SK-N-SH (cell line): ENCODE results near the gene GPC5.

Experiments
- CTCF ChIP-seq: fragments of 200-600 bp; sonication (generic); IDR thresholded peaks from 2 replicates; pipeline ENCODE4 v1.6.1; 2017; ENCODE audit warnings: antibody characterized with exemption, mild to moderate bottlenecking, moderate library complexity
- EZH2phosphoT487 ChIP-seq: fragments of 200-600 bp; sonication (generic); IDR thresholded peaks from 2 replicates; pipeline ENCODE4 v1.6.1; 2017; ENCODE audit warnings: low read depth, mixed run types, mild to moderate bottlenecking, antibody characterized with exemption, moderate library complexity, borderline replicate concordance
- GABPA ChIP-seq: IDR thresholded peaks from 2 replicates; pipeline ENCODE4 v1.4.0; 2012; ENCODE audit warnings: low read depth, mild to moderate bottlenecking
- MAX ChIP-seq: IDR thresholded peaks from 2 replicates; pipeline ENCODE4 v1.4.0; 2012; ENCODE audit warnings: low read depth
- NFIC ChIP-seq: IDR thresholded peaks from 2 replicates; pipeline ENCODE4 v1.4.0; 2012; ENCODE audit warnings: borderline replicate concordance
- POLR2AphosphoS5 ChIP-seq: IDR thresholded peaks from 2 replicates; pipeline ENCODE4 v1.6.1; 2012; ENCODE audit warnings: low read depth, low read length
- RAD21 ChIP-seq: IDR thresholded peaks from 2 replicates; pipeline ENCODE4 v1.6.1; 2012; ENCODE audit warnings: mild to moderate bottlenecking, low read length
- RCOR1 ChIP-seq: fragments of 150-350 bp; IDR thresholded peaks from 2 replicates; pipeline ENCODE4 v1.6.1; 2017; ENCODE audit warnings: antibody characterized with exemption, low read length
- RFX5 ChIP-seq: IDR thresholded peaks from 2 replicates; pipeline ENCODE4 v1.6.1; 2012; ENCODE audit warnings: mild to moderate bottlenecking, improper control_type of control experiment, low read length
- USF2 ChIP-seq: fragments of 150-350 bp; IDR thresholded peaks from 2 replicates; pipeline ENCODE4 v1.6.1; 2017; ENCODE audit warnings: antibody characterized with exemption, low read length, low read depth, borderline replicate concordance

GRCh38 chr13:92259523-92259922 lies 861.1 kb downstream of the GPC5 start:
- no peak for TF ChIP-seq CTCF
- no peak for TF ChIP-seq NFIC
- TF ChIP-seq RFX5, result no peak
- TF ChIP-seq RAD21, result no peak
- no peak for TF ChIP-seq POLR2AphosphoS5
- TF ChIP-seq EZH2phosphoT487, result no peak
- TF ChIP-seq USF2, result no peak
- no peak for TF ChIP-seq GABPA
- no peak for TF ChIP-seq MAX
- no peak for TF ChIP-seq RCOR1
